ENCODE data around the gene INPP5F.
"Not testable (repeated sequence)": the region's sequence is repeated elsewhere in the genome, so short reads cannot be mapped to it uniquely, and the experiment has no call there.

INPP5F gene

GRCh38 chr10:119740096-119740495, 14.2 kb downstream of the INPP5F start:
- no peak for DNase-seq (ENCODE audit: low read depth)

- DNase-seq (ENCODE audit: low read depth), result no peak
Measured at GRCh38 chr10:119742947-119743648, 17.2 kb downstream of the INPP5F start.

- no peak for DNase-seq (ENCODE audit: low read depth)
Measured at GRCh38 chr10:119747940-119748339, 22.1 kb downstream of the INPP5F start.

- no peak for DNase-seq (ENCODE audit: low read depth)
Measured at GRCh38 chr10:119748871-119749270, 23.0 kb downstream of the INPP5F start.

- no peak for DNase-seq (ENCODE audit: low read depth)
Measured at GRCh38 chr10:119749455-119749854, 23.6 kb downstream of the INPP5F start.

- DNase-seq (ENCODE audit: low read depth), result peak; percentile 27
Measured at GRCh38 chr10:119750391-119751230, 24.8 kb downstream of the INPP5F start.

- DNase-seq (ENCODE audit: low read depth), result no peak
Measured at GRCh38 chr10:119753309-119753708, 27.5 kb downstream of the INPP5F start.

- DNase-seq (ENCODE audit: low read depth), result no peak
Measured at GRCh38 chr10:119754085-119754484, 28.2 kb downstream of the INPP5F start.

- DNase-seq (ENCODE audit: low read depth), result no peak
Measured at GRCh38 chr10:119754936-119755335, 29.1 kb downstream of the INPP5F start.

- no peak for DNase-seq (ENCODE audit: low read depth)
Measured at GRCh38 chr10:119755446-119755845, 29.6 kb downstream of the INPP5F start.

- DNase-seq (ENCODE audit: low read depth), result no peak
Measured at GRCh38 chr10:119758448-119759195, 32.8 kb downstream of the INPP5F start.

- no peak for DNase-seq (ENCODE audit: low read depth)
Measured at GRCh38 chr10:119759832-119760231, 34.0 kb downstream of the INPP5F start.

GRCh38 chr10:119761106-119761505, 35.3 kb downstream of the INPP5F start:
- DNase-seq (ENCODE audit: low read depth), result no peak

GRCh38 chr10:119762035-119762434, 36.2 kb downstream of the INPP5F start:
- no peak for DNase-seq (ENCODE audit: low read depth)

GRCh38 chr10:119762805-119763798, 37.3 kb downstream of the INPP5F start:
- DNase-seq (ENCODE audit: low read depth), result no peak

GRCh38 chr10:119768455-119769094, 42.7 kb downstream of the INPP5F start:
- DNase-seq (ENCODE audit: low read depth), result no peak

GRCh38 chr10:119769886-119770285, 44.0 kb downstream of the INPP5F start:
- DNase-seq (ENCODE audit: low read depth), result no peak

GRCh38 chr10:119770928-119771327, 45.1 kb downstream of the INPP5F start:
- no peak for DNase-seq (ENCODE audit: low read depth)

- no peak for DNase-seq (ENCODE audit: low read depth)
Measured at GRCh38 chr10:119772334-119772733, 46.5 kb downstream of the INPP5F start.

- not testable (repeated sequence) for DNase-seq (ENCODE audit: low read depth)
Measured at GRCh38 chr10:119773041-119773440, 47.2 kb downstream of the INPP5F start.

- DNase-seq (ENCODE audit: low read depth), result no peak
Measured at GRCh38 chr10:119775529-119775928, 49.7 kb downstream of the INPP5F start.

Data from activated gamma-delta T cell treated with anti-CD3 and anti-CD28 coated beads, Interleukin-2, amount 50 U/mL, for 16 hours (primary cell).